HG02938 (cell line): ENCODE results near the gene IGF2BP3.

ENCODE experiments used
- ATAC-seq: cut with Tn5 transposase; IDR thresholded peaks from one replicate; pipeline ENCODE4 v1.9.1; 2021; ENCODE audit warnings: mild to moderate bottlenecking, moderate library complexity; ENCODE audit not compliant: unreplicated experiment

IGF2BP3 gene

GRCh38 chr7:23472556-23472955 is 2.3 kb upstream of the IGF2BP3 start:
- no peak for ATAC-seq

GRCh38 chr7:23472046-23472445 is 1.8 kb upstream of the IGF2BP3 start:
- ATAC-seq = no peak

- ATAC-seq = peak; percentile 21
Observed at GRCh38 chr7:23471106-23471859, 992 bp upstream of the IGF2BP3 start.

- ATAC-seq = no peak
Observed at GRCh38 chr7:23469961-23470250, 385 bp downstream of the IGF2BP3 start.

GRCh38 chr7:23469150-23469960 is 936 bp downstream of the IGF2BP3 start:
- ATAC-seq = no peak

GRCh38 chr7:23468526-23469149 is 1.7 kb downstream of the IGF2BP3 start:
- no peak for ATAC-seq

- ATAC-seq = no peak
Observed at GRCh38 chr7:23467806-23468525, 2.3 kb downstream of the IGF2BP3 start.

GRCh38 chr7:23467291-23467805 is 2.9 kb downstream of the IGF2BP3 start:
- ATAC-seq = no peak

GRCh38 chr7:23462846-23463245 is 7.4 kb downstream of the IGF2BP3 start:
- no peak for ATAC-seq

GRCh38 chr7:23458044-23458443 is 12.2 kb downstream of the IGF2BP3 start:
- ATAC-seq = no peak

- no peak for ATAC-seq
Observed at GRCh38 chr7:23456093-23456492, 14.2 kb downstream of the IGF2BP3 start.

- ATAC-seq = no peak
Observed at GRCh38 chr7:23454881-23455526, 15.3 kb downstream of the IGF2BP3 start.

- no peak for ATAC-seq
Observed at GRCh38 chr7:23450518-23450917, 19.8 kb downstream of the IGF2BP3 start.

GRCh38 chr7:23449941-23450340 is 20.4 kb downstream of the IGF2BP3 start:
- no peak for ATAC-seq

- peak; percentile 50 for ATAC-seq
Observed at GRCh38 chr7:23445326-23445725, 25.0 kb downstream of the IGF2BP3 start.

GRCh38 chr7:23443974-23444373 is 26.3 kb downstream of the IGF2BP3 start:
- no peak for ATAC-seq

- ATAC-seq = no peak
Observed at GRCh38 chr7:23438171-23438570, 32.1 kb downstream of the IGF2BP3 start.

GRCh38 chr7:23434147-23434917 is 36.0 kb downstream of the IGF2BP3 start:
- ATAC-seq = no peak

GRCh38 chr7:23431702-23432199 is 38.5 kb downstream of the IGF2BP3 start:
- ATAC-seq = no peak

GRCh38 chr7:23430893-23431259 is 39.4 kb downstream of the IGF2BP3 start:
- ATAC-seq = no peak
